NB4 (cell line): ENCODE results near the gene KDM4E.

ENCODE experiments used
- CTCF ChIP-seq: IDR thresholded peaks from one replicate; pipeline ENCODE4 v1.5.1; 2012; ENCODE audit warnings: low read depth, low read length
- MYC ChIP-seq: IDR thresholded peaks from 2 replicates; pipeline ENCODE4 v1.6.1; 2011; ENCODE audit warnings: low read depth, low read length
- POLR2A ChIP-seq: IDR thresholded peaks from 2 replicates; pipeline ENCODE4 v1.6.1; 2011; ENCODE audit warnings: mild to moderate bottlenecking; ENCODE audit not compliant: insufficient read length; ENCODE audit errors: extremely low read depth

- TF ChIP-seq CTCF (no peak), POLR2A (no peak), MYC (no peak)
Measured at GRCh38 chr11:94988748-94989147, 36.3 kb upstream of the KDM4E start.
